HT1080 (cell line): ENCODE results near the gene CISD1. TPM values are rescaled to one million over a fixed set of nuclear protein-coding genes. Genes with fewer than 3 reads are reported as not detected.

Experiments
- DNase-seq: peaks from one replicate; pipeline ENCODE4 v3.0.0-alpha.2; 2015; ENCODE audit warnings: low read depth
- total RNA-seq: library from RNA; depleted of rRNA; stranded (reverse); fragments of >200 nt; shearing (Covaris generic); gene quantifications from 2 replicates; pipeline ENCODE4 v1.2.3, GENCODE V29; 2014

The CISD1 gene
- total RNA-seq, 1 experiment from 2014 or later = 63.0 TPM

GRCh38 chr10:58265249-58265648 is 3.7 kb upstream of the CISD1 start:
- no peak for DNase-seq

- DNase-seq = peak; percentile 51
Measured at GRCh38 chr10:58266003-58266825, 2.7 kb upstream of the CISD1 start.

- peak; percentile 46 for DNase-seq
Measured at GRCh38 chr10:58266826-58267712, 1.9 kb upstream of the CISD1 start.

- peak; percentile 87 for DNase-seq
Measured at GRCh38 chr10:58267713-58268453, 1.1 kb upstream of the CISD1 start, which contains the start of gene IPMK. Gene IPMK, minus strand, starts transcription at chr10:58267894. Its CDS starts 283 bp downstream, at chr10:58267611.

- DNase-seq = no peak
Measured at GRCh38 chr10:58268454-58268945, 462 bp upstream of the CISD1 start.

GRCh38 chr10:58269782-58270290 is 874 bp downstream of the CISD1 start:
- DNase-seq = no peak

- no peak for DNase-seq
Measured at GRCh38 chr10:58275261-58275660, 6.3 kb downstream of the CISD1 start.

- no peak for DNase-seq
Measured at GRCh38 chr10:58275908-58276307, 6.9 kb downstream of the CISD1 start.

GRCh38 chr10:58278274-58278961 is 9.5 kb downstream of the CISD1 start:
- DNase-seq = no peak

- DNase-seq = no peak
Measured at GRCh38 chr10:58278962-58279307, 10.0 kb downstream of the CISD1 start.

- no peak for DNase-seq
Measured at GRCh38 chr10:58280477-58280876, 11.5 kb downstream of the CISD1 start.

GRCh38 chr10:58281092-58281752 is 12.3 kb downstream of the CISD1 start:
- DNase-seq = no peak

GRCh38 chr10:58282615-58283014 is 13.7 kb downstream of the CISD1 start:
- DNase-seq = no peak

- peak; percentile 38 for DNase-seq
Measured at GRCh38 chr10:58291538-58292174, 22.7 kb downstream of the CISD1 start.

- no peak for DNase-seq
Measured at GRCh38 chr10:58293989-58294388, 25.0 kb downstream of the CISD1 start.

GRCh38 chr10:58299580-58299979 is 30.6 kb downstream of the CISD1 start:
- peak; percentile 39 for DNase-seq

- DNase-seq = no peak
Measured at GRCh38 chr10:58300676-58301075, 31.7 kb downstream of the CISD1 start.

GRCh38 chr10:58302254-58302653 is 33.3 kb downstream of the CISD1 start:
- no peak for DNase-seq

- DNase-seq = no peak
Measured at GRCh38 chr10:58304099-58304633, 35.2 kb downstream of the CISD1 start.
